GM12801 (cell line): ENCODE data around the gene FKBP5.

Experiments used
- CTCF ChIP-seq: IDR thresholded peaks from one replicate; pipeline ENCODE4 v1.5.1; 2011; ENCODE audit warnings: control low read depth; ENCODE audit not compliant: insufficient read length; ENCODE audit errors: extremely low read depth

The FKBP5 gene

GRCh38 chr6:35731736-35732532 lies 43.2 kb upstream of the FKBP5 start:
- TF ChIP-seq CTCF, result no peak

- no peak for TF ChIP-seq CTCF
Measured at GRCh38 chr6:35731414-35731735, 42.7 kb upstream of the FKBP5 start.

GRCh38 chr6:35730745-35731413 lies 42.2 kb upstream of the FKBP5 start:
- no peak for TF ChIP-seq CTCF

GRCh38 chr6:35729722-35730121 lies 41.0 kb upstream of the FKBP5 start:
- TF ChIP-seq CTCF, result no peak

- no peak for TF ChIP-seq CTCF
Measured at GRCh38 chr6:35728683-35729678, 40.3 kb upstream of the FKBP5 start.

GRCh38 chr6:35727935-35728682 lies 39.4 kb upstream of the FKBP5 start:
- no peak for TF ChIP-seq CTCF
